Heart left ventricle (tissue), 13 donors: ENCODE results near the gene SETD2.

Experiments
- POLR2A ChIP-seq, 2 donors: fragments of 450-650 bp; IDR thresholded peaks; one replicate each; pipeline ENCODE4 v1.6.1; 2017; ENCODE audit warnings: antibody characterized with exemption in 2 of 2, mild to moderate bottlenecking in 2 of 2, moderate library complexity in 2 of 2
- TF ChIP-seq, protein P1 (sequence below), 12 donors: fragments of 200-600 bp; sonication (generic) in 4 of 12; IDR thresholded peaks; one replicate each; pipeline versions ENCODE4 v1.5.0 to v1.8.0; 2018 to 2022; ENCODE audit warnings: antibody characterized with exemption in 12 of 12, mild to moderate bottlenecking in 5 of 12
- donor health status: ischemic (EF 13 %, LVEDD 7.1; RV severe dilation, severe dysfunction).
- donor health status: DM: no; HTN: yes; CAD: no.
- donor health status: DM: no; HTN: no; CAD: no.
- donor health status: ischemic (EF 25% LVEDD 6.9; RV normal size, moderate dysfunction).
- donor health status: ischemic (EF 25% LVEDD 5.7; RV mildly dilated, moderate dysfunction).
- donor health status: ischemic (EF 35%, LVEDD 5.7; RV mildly dilated, moderate dysfunction).
- donor health status: nonischemic (EF 11% LVEDD 7.7; RV severe dilation, severe dysfunction).
- donor health status: DM: yes; HTN: yes; CAD: no.
- donor health status: PGD.
- donor health status: ischemic (EF 29% LVEDD 5.4; RV normal size, mild dysfunction).
- donor health status: nonischemic (EF 23%, LVEDD 6.1; RV moderate dilation, normal function).

DNA sequence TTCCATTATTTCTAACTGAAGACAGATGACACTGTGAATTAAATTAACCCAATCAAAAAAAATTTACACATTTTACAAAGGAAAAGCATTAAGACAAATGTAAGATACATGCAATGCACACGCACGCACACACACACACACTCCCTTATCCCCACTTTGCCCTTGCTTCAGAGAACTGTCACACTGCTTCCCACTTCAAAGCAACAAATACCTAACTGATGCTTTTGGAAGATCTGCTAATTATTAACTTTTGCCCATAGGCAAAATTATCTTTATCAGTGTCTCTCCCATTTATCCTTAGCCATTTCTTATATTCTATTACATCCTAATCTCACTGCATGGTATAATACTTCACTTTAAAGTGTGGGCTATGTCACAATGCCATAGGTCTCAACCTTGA is 60.3 kb downstream of the SETD2 start:
- TF ChIP-seq, protein P1, sequence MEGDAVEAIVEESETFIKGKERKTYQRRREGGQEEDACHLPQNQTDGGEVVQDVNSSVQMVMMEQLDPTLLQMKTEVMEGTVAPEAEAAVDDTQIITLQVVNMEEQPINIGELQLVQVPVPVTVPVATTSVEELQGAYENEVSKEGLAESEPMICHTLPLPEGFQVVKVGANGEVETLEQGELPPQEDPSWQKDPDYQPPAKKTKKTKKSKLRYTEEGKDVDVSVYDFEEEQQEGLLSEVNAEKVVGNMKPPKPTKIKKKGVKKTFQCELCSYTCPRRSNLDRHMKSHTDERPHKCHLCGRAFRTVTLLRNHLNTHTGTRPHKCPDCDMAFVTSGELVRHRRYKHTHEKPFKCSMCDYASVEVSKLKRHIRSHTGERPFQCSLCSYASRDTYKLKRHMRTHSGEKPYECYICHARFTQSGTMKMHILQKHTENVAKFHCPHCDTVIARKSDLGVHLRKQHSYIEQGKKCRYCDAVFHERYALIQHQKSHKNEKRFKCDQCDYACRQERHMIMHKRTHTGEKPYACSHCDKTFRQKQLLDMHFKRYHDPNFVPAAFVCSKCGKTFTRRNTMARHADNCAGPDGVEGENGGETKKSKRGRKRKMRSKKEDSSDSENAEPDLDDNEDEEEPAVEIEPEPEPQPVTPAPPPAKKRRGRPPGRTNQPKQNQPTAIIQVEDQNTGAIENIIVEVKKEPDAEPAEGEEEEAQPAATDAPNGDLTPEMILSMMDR (IDR thresholded peaks at IDR 0.05), result no peak
- no peak for TF ChIP-seq POLR2A (IDR thresholded peaks at IDR 0.05)
